Posterior cingulate gyrus (tissue), 11 donors: ENCODE measurements around the gene PPFIA4.
A peak's percentile ranks its signal among the peaks of the same experiment; 100 is the strongest.

Experiments used
- DNase-seq, 10 donors: peaks; one replicate each; pipeline versions ENCODE4 v3.0.0 to v3.0.0-alpha.2; 2020 to 2021; ENCODE audit warnings: mixed read lengths in 3 of 10
- intact Hi-C: fragments of 100-400 bp; cut with DNase I; formaldehyde crosslinking; loops from one replicate; pipeline ENCODE4 v1.15.1; 2023

Gene PPFIA4

DNA sequence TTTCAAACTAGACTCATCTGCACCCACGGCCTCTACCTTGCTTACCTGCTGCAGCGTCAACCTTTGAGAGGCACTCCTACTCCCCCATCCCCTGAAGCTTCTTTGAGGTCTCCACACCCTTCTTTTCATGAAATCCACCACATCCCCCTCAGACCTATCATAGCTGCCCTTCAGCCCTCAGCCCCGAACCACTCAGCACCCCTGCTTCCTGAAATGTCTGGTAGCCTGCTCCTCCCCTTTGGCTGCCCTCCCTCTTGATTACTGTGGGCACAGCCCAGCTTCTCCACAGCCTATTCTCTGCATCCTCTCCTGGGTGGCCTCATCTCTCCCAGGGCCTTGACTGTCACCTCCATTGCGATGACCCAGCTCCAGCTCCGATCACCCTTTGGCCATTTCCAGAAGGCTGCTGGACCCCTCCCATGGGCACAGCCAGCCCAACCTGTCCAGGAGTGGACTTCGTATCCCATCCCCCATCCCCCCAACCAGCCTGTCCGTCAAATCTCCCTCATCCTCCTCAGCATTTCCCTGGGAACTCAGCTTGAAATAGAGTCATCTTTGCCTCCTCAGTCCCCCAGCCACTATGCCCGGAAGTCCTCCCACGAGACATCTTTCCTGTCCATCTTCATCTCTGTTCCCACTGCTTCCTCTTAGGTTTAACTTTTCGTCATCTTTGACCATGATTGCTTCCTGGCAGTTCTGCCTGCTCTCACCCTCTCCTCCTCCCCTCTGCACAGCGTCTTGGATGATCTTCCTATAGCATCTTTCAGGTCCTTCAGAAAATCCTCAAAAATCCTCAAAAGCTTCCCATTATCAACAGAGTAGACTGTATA, 95.1 kb downstream of the PPFIA4 start:
- DNase-seq: peak in 1 of 10 donors; percentile 28
- intact Hi-C loops: loop anchor here (2.0 to 5.0 kb wide), 2 partner anchors 44 to 51 kb away; no protein-coding TSS in a partner anchor

DNA sequence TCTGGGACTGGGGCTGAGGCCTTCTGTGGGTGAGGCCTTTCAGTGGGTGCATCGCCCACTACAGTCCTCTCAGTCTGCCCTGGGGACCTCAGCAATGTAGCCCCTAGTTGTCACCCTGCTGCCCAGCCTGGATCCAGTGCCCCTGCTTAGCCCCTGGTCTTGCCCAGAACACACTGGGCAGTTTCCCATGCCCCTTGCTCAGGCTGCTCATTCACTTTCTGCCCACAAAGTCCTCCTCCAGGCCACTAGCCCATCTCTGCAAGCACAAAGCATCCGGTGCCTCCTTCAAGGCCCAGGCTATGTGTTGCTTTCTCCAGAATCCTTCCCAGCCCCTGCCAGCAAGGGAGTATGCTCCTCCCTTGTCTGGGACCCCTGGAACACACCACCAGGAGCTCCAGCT, 95.9 kb downstream of the PPFIA4 start:
- no peak for DNase-seq
- intact Hi-C loops: loop anchor here (5.0 kb wide), 1 partner anchor 45 kb away; no protein-coding TSS in a partner anchor

DNA sequence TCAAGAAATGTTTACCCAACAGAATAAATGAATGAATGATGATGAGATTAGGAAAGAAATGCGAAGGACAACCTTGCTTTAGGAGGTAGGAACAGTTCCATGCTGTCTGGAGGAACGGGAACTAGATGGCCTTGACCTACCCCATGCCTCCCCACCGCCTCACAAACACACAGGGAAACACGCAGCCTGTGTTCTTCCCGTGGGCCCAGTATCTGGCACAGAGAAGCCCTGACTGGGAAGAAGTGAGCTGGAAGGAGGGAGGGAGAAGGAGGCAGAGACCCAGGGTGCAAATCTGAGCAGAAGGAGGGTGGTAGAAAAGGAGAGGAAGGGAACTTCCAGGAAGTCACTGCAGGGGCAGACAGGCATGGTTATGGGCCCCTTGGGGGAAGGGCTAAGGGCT, 97.7 kb downstream of the PPFIA4 start:
- peak in 2 of 10 donors; percentile 28 to 42 for DNase-seq
- intact Hi-C loops: loop anchor here (5.0 kb wide), 1 partner anchor 47 kb away; no protein-coding TSS in a partner anchor

DNA sequence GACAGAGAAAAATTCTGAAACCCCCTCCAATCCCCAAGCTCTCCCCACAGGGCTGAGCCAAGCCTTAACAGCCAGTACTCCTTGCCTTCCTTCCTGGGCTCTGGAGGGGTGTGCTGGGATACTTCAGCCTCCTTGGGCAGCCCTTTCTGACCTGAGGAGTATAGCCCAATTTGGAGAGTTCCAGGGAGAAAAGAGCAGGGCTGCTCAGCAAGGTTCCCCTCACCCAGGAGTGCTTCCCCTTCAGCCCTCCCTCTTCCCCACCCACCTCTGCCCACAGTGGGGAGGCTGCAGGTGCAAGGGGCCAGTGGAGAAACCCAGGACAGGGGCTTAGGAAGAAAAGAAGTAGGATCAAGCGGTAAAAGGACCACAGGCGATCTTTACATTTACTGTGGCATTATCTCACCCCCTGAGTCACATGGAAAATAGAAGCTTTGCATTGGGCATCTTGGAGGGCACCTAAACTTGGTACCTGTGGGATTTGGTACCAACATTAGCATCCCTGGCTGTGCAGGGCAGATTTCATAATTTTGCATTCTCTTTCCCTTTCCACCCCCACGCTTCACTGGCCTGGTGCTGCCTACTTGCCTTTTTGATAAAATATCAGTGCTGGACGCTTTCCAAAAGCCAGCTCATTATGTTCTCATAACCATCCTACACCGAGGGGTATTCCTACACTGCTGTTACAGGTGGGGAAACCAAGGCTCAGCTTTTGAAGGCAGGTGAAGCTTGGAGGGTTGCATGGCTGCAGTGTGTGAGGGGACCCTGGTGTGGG, 98.4 kb downstream of the PPFIA4 start:
- intact Hi-C loops: loop anchor here (5.0 kb wide), 2 partner anchors 47 to 87 kb away; no protein-coding TSS in a partner anchor
- peak in 2 of 10 donors; percentile 28 to 49 for DNase-seq

DNA sequence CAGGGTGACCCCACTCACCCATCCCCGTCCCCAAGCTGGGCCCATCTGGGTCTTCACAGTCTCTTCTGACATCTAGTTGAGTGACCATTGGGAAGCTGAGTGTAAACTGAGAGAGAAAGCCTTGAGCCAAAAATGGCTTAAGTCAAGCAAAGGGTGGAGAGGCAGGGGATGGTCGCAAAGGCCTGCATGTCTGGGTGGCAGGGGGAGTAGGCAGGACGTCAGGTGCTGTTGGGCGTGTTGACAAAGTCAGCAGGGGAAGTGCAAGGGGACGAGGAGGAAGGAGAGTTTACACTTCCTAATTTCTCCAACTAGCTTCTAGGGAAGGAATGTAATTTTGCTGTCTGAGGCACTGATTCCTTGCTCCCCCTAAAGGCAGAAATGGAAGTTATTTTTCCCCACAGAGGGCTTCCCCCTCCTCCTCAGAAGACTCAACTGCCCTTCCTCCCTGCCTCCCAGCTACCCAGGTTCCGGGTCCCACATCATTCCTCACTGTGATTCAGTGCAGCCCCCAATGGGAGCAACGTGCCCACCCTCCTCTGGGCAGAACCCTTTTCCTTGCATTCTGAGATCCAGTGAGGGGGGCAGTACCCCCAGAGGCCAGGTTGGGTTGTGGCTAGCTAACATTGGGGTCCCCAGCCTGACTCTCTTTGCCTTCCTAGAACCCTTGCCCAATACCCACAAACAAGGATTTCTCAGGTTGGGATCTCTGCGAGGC, 100.0 kb downstream of the PPFIA4 start:
- DNase-seq: peak in 4 of 10 donors; percentile 16 to 58 (median 49)
- intact Hi-C loops: loop anchor here (5.0 kb wide), 1 partner anchor 89 kb away; no protein-coding TSS in a partner anchor

DNA sequence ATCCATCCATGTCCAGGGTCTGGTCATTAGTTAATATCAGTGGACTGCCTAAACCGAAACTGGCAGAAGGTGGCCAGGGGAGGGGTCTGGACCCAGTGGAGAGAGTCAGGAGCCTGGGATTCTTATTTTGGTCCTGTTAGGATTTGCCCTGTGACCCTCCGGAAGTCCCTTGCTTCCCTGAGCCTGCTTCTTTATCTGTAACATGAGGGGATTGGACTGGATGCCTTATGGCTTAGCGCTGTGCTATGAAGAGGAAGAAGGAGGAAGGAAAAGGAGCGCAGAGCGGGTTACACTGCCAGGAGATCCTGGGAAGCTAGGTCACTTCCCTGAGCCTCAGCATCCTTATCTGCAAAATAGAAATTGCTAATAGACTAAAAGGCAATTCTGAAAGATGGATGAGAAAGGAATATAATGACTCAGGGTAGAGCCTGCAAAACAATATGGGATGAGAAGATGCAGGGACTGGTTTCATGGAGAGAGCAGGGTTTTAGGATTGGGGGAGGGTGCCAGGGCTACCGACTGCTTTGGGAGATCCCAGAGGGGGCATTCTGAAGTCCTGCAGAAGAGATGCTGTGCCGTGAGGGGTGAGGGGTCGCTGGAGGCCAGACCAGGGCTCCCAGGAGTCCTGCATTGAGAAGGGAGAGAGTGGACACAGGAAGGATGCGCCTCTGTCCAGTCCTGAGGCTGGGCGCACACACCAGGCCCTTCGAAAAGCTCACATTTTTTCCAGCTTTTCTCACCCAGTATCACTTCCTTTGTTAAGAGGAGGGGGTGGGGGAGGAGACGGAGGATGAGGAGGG, 100.8 kb downstream of the PPFIA4 start:
- intact Hi-C loops: loop anchor here (5.0 kb wide), 1 partner anchor 90 kb away; no protein-coding TSS in a partner anchor
- DNase-seq: peak in 3 of 10 donors; percentile 21 to 61 (median 41)

DNA sequence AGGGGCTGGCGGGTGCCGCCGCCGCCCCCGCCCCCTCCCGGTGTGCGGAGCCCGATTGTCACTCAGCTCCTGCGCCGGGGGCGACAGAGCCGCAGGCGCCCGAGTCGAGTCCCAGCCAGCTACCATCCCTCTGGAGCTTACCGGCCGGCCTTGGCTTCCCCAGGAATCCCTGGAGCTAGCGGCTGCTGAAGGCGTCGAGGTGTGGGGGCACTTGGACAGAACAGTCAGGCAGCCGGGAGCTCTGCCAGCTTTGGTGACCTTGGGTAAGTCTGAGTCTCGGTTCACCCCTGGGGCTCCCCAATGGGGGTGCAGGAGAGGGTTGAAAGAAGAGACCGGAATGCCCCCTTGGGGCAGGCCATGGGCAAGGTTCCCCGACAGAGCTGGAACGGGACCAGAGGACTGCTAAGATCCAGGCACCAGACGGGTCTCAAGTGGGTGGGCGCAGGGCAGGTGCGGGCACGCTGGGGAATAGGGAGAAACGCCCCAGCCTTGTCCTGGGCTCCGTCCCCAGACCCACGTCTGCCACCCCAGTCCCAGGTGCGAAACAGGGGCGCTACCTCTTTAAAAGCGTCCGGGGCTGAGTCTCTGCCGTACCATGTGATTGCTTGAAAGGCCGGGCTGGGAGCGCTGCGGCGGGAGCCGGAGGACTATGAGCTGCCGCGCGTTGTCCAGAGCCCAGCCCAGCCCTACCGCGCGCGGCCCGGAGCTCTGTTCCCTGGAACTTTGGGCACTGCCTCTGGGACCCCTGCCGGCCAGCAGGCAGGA, 101.6 kb downstream of the PPFIA4 start, which contains the start of gene ADORA1:
TSS of gene ADORA1 (plus strand) at position 61 of the 765 bp plus-strand sequence. CDS start 1,116 bp downstream, outside the sequence.
- intact Hi-C loops: loop anchor here (5.0 kb wide), 1 partner anchor 91 kb away; no protein-coding TSS in a partner anchor

DNA sequence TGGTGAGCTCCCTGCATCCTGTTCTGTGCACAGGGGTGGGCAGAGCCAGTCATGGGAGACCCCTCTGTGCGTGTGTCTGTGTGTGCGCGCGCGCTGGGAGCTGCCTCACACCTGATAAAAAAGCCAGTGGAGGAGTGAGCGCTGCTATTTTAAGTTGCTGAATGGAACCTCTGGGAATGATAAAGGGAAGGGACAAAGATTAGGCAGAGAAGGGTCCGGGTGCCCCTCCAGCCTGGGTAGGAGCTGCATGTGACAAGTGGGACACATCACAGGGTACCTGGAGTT, 102.1 kb downstream of the PPFIA4 start:
- no peak for DNase-seq
- intact Hi-C loops: loop anchor here (5.0 kb wide), 1 partner anchor 91 kb away; no protein-coding TSS in a partner anchor

More for the DNA sequence above, 101.6 kb downstream of the PPFIA4 start, which contains the start of gene ADORA1:
- peak; percentile 72 to 98 (median 86) for DNase-seq
